Measurements from ENCODE around the gene SNRNP40.

The SNRNP40 gene

DNA sequence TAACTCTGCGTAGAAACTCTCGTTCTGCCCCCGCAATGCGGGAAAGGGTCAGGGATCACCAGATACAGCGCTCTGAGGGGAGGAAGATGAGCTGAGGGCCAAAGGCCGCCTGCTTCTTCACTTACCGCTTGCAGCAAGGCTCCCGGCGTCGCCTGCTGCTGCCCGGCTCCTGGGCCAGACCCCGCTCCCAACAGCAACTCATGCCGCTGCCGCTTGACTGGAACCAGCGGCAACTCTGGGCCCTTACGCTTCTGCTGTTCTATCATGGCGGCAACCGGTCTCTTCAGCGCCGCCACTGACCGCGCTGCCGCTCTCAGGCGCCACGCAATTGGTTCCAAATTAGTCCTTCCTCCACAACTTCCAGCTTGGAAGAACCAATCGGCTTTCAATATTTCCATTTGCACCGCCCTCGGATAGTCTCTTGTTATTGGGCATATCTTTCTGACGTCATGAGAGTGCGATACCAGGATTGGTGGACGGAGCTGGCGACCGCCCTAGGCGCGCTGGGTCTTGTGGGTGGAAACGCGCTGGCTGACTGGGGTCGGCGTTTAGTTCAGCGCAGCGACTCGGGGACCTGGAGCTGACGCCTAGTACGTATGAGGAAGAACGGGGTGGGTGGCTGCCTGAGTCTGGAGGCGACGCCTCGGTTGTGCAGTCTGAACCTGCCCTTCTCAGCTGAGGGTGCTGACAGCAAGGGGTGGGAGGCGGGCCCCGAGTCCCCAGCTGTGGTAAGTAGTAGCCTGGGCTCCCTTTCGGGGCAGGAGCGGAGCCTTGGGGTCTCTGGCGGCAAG lies at the start of gene SNRNP40, which contains the start of gene ZCCHC17:
Gene SNRNP40 (minus strand): TSS at position 303 of the 791 bp plus-strand sequence. CDS start 37 bp downstream, at position 266.
Gene ZCCHC17 (plus strand): TSS at position 547 of the 791 bp plus-strand sequence. CDS start 13,067 bp downstream, outside the sequence.
- DNase-seq (ENCODE audit: low spot score) = peak; percentile 98
- FAIRE-seq = peak; percentile 95

- DNase-seq (ENCODE audit: low spot score) (no peak), FAIRE-seq (no peak)
Measured at GRCh38 chr1:31345635-31346034, 49.0 kb upstream of the SNRNP40 start.

DNA sequence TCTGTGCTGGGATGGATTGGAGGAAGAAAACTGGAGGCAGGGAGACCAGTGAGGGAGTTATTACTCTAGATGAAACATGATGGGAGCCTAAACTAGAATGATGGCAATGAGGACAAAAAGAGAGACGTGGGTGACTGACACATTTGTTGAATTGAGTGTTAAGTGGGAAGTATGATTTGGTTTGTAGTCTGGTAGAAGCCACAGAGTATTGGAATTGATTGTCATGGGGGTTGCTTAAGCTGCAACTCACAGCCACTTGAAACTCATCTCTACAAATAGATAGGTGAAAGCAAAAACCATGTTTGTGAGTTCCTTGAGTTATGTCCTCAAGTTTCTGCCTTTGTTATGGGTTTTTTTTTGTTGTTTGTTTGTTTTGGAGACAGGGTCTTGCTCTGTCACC lies 47.9 kb upstream of the SNRNP40 start:
- no peak for FAIRE-seq
- no peak for DNase-seq (ENCODE audit: low spot score)

DNA sequence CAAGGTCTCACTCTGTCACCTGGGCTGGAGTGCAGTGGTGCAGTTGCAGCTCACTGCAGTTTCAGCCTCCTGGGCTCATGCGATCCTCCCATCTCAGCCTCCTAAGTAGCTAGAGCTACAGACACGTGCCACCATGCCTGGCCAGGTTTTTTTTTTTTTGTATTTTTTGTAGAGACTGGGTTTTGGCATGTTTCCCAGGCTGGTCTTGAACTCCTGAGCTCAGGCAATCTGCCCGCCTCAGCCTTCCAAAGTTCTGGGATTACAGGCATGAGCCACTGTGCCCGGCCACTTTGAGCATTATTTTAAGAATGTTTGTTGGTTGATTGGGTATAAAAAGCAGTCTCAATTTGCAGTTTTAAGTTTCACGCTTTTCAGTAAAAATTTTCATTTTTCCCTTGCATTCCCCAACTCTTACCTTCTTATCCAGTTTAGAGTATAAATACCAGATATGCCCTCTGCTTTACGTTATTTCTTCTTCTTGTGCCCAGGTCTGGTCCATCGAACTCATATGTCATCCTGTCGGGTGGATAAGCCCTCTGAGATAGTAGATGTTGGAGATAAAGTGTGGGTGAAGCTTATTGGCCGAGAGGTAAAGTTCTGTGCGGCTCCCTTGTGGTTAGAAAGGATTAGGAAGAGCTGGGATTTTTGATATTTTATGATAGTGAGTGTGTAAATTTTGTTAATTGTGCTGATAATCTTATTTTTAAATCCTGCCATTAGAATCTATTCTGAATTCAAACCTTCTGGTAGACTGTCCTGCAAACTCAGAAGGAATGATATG lies 40.3 kb upstream of the SNRNP40 start:
- FAIRE-seq = no peak
- no peak for DNase-seq (ENCODE audit: low spot score)

GRCh38 chr1:31335007-31335406 lies 38.4 kb upstream of the SNRNP40 start:
- FAIRE-seq = peak; percentile 16
- peak; percentile 43 for DNase-seq (ENCODE audit: low spot score)

- FAIRE-seq = no peak
- DNase-seq (ENCODE audit: low spot score) = no peak
Measured at GRCh38 chr1:31327381-31327780, 30.8 kb upstream of the SNRNP40 start.

GRCh38 chr1:31326461-31326860 lies 29.9 kb upstream of the SNRNP40 start:
- FAIRE-seq (no peak), DNase-seq (ENCODE audit: low spot score) (no peak)

DNA sequence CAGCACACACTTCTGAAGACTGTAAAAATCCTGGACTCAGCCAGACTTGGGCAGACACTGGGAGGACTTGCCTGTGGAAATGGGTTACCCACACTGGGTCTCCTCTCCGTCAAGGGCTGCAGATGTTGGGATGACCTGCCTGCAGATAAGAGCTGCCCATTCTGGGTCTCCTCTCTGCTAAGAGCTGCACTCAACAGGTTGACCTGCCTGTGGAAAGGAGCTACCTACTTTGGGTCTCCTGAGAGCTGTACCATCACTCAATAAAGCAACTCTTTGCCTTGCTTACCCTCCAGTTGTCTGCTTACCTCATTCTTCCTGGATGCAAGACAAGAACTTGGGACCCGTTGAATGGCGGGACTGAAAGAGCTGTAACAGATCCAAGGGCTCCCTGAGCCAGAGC lies 28.4 kb upstream of the SNRNP40 start:
- DNase-seq (ENCODE audit: low spot score) (no peak), FAIRE-seq (no peak)

- DNase-seq (ENCODE audit: low spot score) = no peak
- no peak for FAIRE-seq
Measured at GRCh38 chr1:31324093-31324492, 27.5 kb upstream of the SNRNP40 start.

GRCh38 chr1:31318146-31318545 lies 21.6 kb upstream of the SNRNP40 start:
- FAIRE-seq = no peak
- DNase-seq (ENCODE audit: low spot score) = no peak

GRCh38 chr1:31315902-31316301 lies 19.3 kb upstream of the SNRNP40 start:
- FAIRE-seq (no peak), DNase-seq (ENCODE audit: low spot score) (no peak)

- no peak for DNase-seq (ENCODE audit: low spot score)
- no peak for FAIRE-seq
Measured at GRCh38 chr1:31310198-31310597, 13.6 kb upstream of the SNRNP40 start.

DNA sequence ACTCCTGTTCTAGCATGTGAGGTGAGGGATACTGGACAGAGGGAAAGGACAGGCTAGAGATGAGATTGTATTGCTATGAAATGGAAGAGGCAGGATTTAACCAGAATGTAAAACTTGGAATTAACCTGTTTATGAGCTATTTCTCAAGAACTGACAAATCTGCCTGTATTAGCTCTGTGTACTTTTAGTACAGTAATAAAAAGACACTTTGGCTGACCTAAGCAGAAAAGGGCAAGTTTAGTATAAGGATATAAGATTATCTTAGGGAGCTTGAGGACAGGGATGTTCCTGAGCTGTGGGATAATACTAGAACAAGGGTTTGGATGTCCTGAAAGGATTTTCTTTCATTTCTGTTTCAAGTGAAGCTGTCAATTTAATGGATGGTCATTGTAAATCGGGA lies 11.4 kb upstream of the SNRNP40 start:
- DNase-seq (ENCODE audit: low spot score) (no peak), FAIRE-seq (no peak)

DNA sequence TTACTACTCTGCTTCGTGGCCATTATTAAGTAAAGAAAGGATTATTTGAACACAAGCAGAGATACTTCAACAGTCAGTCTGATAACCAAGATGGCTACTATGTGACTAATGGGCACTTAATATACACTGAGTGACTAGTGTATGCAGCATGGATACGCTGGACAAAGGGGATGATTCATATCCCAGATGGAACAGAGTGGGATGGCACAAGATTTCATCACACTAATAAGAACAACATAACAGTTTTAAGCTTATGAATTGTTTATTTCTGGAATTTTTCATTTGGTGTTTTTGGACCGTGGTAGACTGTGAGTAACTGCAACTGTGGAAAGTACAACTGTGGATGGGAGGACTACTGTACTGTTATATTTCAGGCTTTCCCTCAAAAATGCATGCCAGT lies 9.7 kb upstream of the SNRNP40 start:
- FAIRE-seq (peak; percentile 71), DNase-seq (ENCODE audit: low spot score) (peak; percentile 63)

DNA sequence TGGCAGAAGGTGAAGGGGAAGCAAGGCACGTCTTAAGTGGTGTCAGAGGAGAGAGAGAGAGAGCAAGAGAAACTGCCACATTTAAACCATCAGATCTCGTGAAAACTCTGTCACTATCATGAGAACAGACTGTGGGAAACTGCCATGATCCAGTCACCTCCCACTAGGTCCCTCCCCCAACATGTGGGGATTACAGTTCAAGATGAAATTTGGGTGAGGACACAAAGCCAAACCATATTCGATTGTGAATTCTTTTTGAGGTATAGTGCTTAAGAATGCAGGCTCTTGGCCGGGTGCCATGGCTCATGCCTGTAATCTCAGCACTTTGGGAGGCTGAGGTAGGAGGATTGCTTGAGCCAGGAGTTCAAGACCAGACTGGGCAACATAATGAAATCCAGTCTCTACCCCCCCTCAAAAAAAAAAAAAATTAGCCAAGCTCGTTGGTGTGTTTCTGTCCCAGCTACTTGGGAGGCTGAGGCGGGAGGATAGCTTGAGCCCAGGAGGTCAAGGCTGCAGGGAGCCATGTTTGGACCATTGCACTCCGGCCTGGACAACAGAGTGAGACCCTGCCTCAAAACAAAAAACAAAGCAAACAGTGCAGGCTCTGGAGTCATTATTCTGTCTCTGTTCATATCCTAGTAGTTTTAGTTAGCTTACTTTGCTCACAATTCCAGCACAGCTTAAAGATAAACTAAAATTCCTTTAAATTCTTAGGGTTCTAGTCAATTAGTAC lies 6.3 kb upstream of the SNRNP40 start:
- no peak for DNase-seq (ENCODE audit: low spot score)
- FAIRE-seq = no peak

DNA sequence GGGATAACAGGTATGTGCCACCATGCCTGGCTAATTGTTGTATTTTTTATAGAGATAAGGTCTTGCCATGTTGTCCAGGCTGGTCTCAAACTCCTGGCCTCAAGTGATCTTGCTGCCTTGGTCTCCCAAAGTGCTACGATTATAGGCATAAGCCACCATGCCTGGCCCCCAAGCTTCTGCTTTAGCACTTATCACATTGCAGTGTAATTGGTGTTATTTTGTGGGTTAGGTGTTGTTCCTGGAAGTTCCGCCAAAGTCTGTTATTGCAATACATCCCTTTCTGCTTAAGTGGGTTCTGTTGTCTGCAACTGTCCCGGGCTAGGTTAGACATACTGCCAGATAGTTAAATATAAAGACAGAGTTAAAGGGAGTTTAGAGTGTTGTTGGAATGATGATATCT lies 3.6 kb upstream of the SNRNP40 start:
- no peak for FAIRE-seq
- no peak for DNase-seq (ENCODE audit: low spot score)

- DNase-seq (ENCODE audit: low spot score) = no peak
- FAIRE-seq = no peak
Measured at GRCh38 chr1:31299365-31299764, 2.8 kb upstream of the SNRNP40 start.

DNA sequence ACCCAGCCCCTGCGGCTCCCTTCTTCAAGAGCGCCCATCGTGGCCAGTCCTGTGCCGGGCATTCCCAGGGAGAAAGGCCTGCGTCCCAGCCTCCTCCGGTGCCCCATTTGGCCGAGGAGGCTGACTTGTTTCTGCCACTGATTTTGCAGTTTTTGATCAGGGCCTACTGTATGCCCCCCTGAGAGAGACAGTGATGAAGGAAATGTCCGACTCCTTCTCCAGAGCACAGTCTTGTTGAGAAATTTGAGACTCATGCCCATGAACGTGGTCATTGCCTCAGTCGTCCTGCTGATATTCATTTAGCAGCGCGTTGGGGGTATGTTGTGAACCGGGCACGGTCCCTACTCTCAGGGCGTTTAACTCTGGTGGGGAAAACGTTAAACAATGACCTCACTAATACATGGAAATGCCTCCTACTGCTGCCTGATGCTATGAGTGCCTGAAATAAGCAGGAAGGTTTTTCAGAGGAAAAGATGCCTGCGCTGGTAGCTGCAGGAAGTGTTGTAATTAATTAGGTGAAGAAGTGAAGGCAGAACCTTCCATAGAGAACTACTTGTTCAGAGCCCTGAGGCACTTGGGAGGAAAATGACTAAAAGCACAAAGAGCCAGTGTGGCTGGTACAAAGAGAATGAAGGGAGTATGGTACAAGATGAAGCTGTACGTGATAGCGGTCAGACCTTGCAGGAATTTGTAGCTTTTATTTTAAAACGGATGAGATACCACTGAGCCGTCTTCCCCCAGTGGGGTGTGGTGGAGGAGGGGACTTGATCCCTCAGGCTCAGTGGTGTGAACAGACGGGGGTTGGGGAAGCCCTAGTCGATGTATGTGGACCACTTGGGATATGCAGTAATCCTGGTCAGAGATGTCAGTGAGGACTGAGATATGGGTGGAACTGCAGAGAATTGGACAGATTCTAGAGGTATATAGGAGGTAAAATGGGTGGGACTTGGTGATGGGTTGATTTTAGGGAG lies 974 bp upstream of the SNRNP40 start:
- no peak for FAIRE-seq
- DNase-seq (ENCODE audit: low spot score) = no peak

DNA sequence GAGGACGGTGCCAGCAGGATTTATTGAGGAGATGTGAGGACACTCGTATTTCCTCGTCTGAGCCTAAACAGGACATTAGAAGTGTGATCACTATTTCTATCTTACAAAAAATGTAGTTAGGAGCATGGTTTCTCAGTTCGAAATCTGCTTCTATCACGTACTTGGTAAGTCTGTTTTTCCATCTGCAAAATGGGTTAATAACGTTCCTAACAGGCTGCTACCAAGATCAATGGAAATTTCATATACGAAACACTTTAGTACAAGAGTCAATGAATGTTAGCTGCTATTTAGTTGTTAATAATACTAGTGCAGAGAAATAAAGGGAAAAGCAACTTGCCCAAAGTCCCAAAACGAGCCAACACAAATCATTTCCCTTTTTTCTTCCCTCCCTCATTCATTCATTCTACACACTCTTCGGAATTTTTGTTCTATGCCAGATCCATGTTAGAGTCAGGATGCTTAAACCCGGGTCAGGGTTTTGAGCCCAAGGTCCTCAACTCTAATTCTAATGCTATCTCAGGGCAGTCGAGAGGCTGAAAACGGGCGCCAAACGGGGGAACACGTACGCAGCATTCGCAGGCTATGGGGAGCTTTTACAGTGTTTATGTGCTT lies 608 bp downstream of the SNRNP40 start:
- FAIRE-seq = no peak
- no peak for DNase-seq (ENCODE audit: low spot score)

GRCh38 chr1:31289021-31289420 lies 7.6 kb downstream of the SNRNP40 start:
- DNase-seq (ENCODE audit: low spot score) (no peak), FAIRE-seq (no peak)

Data from RCC 7860 (cell line).